HL-60 (cell line): Measurements from ENCODE around the gene SYNGR3.

Source experiments
- GABPA ChIP-seq: IDR thresholded peaks from 2 replicates; pipeline ENCODE4 v1.6.1; 2012; ENCODE audit warnings: low read depth
- POLR2AphosphoS5 ChIP-seq: IDR thresholded peaks from 2 replicates; pipeline ENCODE4 v1.6.1; 2012; ENCODE audit warnings: low read depth
- REST ChIP-seq: IDR thresholded peaks from 2 replicates; pipeline ENCODE4 v1.6.1; 2012; ENCODE audit warnings: low read depth; ENCODE audit not compliant: insufficient replicate concordance
- SPI1 ChIP-seq: IDR thresholded peaks from 2 replicates; pipeline ENCODE4 v1.6.1; 2012; ENCODE audit warnings: low read depth, mild to moderate bottlenecking, borderline replicate concordance
- TF ChIP-seq, protein P1 (sequence below): IDR thresholded peaks from one replicate; pipeline ENCODE4 v1.5.1; 2011; ENCODE audit warnings: low read length, control low read depth, inconsistent platforms; ENCODE audit not compliant: insufficient read depth

GRCh38 chr16:2016407-2016922 is 26.7 kb downstream of the SYNGR3 start:
- TF ChIP-seq, protein P1, sequence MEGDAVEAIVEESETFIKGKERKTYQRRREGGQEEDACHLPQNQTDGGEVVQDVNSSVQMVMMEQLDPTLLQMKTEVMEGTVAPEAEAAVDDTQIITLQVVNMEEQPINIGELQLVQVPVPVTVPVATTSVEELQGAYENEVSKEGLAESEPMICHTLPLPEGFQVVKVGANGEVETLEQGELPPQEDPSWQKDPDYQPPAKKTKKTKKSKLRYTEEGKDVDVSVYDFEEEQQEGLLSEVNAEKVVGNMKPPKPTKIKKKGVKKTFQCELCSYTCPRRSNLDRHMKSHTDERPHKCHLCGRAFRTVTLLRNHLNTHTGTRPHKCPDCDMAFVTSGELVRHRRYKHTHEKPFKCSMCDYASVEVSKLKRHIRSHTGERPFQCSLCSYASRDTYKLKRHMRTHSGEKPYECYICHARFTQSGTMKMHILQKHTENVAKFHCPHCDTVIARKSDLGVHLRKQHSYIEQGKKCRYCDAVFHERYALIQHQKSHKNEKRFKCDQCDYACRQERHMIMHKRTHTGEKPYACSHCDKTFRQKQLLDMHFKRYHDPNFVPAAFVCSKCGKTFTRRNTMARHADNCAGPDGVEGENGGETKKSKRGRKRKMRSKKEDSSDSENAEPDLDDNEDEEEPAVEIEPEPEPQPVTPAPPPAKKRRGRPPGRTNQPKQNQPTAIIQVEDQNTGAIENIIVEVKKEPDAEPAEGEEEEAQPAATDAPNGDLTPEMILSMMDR, result peak; percentile 18
- TF ChIP-seq POLR2AphosphoS5 (no peak), GABPA (no peak), REST (no peak), SPI1 (no peak)
